ENCODE results near the gene WASF2. TPM values are rescaled to one million over a fixed set of nuclear protein-coding genes. Genes with fewer than 3 reads are reported as not detected.

Gene WASF2
- total and polyA plus RNA-seq, 2 of the 13 experiments (the other 11 are each of a cell fraction or from before 2014, with no cell fraction given): 10.4 to 27.7 TPM

DNA sequence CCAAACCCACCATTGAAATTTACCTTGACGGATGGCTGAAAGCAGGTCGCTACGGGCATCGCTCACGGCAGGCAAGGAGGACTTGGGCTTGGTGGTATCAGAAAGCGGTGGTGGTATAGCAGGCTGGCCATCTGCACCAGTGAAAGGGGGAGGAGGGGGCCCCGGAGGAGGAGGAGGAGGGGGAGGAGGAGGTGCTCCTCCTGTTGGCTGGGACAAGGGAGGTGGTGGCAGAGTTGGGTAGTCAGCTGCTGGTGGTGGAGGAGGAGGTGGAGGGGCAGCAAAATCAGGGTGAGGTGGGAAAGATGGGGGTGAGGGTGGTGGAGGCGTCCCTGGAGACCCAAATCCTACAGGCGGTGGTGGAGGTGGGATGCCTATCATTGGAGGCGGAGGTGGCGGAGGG, 80.3 kb downstream of the WASF2 start:
- in situ Hi-C loops (cut with HindIII; ENCODE audit: extremely low pct_ligation_motif_present, low pct_unique_long_range_greater_than_20kb): no loop called here
- 98% methylated on average over 11 of the region's 11 CpGs for WGBS (ENCODE audit: low lambda C conversion rate)
- TF ChIP-seq PAX8 (CRISPR knock-in tag; IDR thresholded peaks at IDR 0.05; ENCODE audit: borderline replicate concordance) (no peak), SIN3B (IDR thresholded peaks at IDR 0.05; ENCODE audit: low read length) (no peak), ADNP (CRISPR knock-in tag; IDR thresholded peaks at IDR 0.05) (no peak), FOSL2 (CRISPR knock-in tag; IDR thresholded peaks at IDR 0.05) (no peak), ZNF7 (CRISPR knock-in tag; IDR thresholded peaks at IDR 0.05) (no peak), KLF9 (CRISPR knock-in tag; IDR thresholded peaks at IDR 0.05; ENCODE audit: low read depth) (no peak), ZZZ3 (CRISPR knock-in tag; IDR thresholded peaks at IDR 0.05; ENCODE audit: borderline replicate concordance) (no peak), TGIF2 (CRISPR knock-in tag; IDR thresholded peaks at IDR 0.05) (no peak), XBP1 (CRISPR knock-in tag; IDR thresholded peaks at IDR 0.05) (no peak), TCF7 (IDR thresholded peaks at IDR 0.05; ENCODE audit: low read depth) (no peak), ZBTB20 (CRISPR knock-in tag; IDR thresholded peaks at IDR 0.05; ENCODE audit: borderline replicate concordance, low read depth) (no peak)
- TF ChIP-seq, protein P1, sequence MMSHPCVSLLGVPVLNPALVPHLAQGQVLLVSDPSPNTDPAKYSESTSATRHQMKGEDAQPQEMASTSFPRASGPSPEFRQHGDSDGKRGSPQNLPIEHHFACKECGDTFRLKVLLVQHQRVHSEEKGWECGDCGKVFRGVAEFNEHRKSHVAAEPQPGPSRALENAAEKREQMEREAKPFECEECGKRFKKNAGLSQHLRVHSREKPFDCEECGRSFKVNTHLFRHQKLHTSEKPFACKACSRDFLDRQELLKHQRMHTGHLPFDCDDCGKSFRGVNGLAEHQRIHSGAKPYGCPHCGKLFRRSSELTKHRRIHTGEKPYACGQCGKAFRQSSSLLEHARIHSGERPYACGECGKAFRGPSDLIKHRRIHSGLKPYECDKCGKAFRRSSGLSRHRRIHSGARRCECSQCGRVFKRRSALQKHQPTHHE (CRISPR knock-in tag; IDR thresholded peaks at IDR 0.05; ENCODE audit: borderline replicate concordance): no peak
- TF ChIP-seq, protein P2, sequence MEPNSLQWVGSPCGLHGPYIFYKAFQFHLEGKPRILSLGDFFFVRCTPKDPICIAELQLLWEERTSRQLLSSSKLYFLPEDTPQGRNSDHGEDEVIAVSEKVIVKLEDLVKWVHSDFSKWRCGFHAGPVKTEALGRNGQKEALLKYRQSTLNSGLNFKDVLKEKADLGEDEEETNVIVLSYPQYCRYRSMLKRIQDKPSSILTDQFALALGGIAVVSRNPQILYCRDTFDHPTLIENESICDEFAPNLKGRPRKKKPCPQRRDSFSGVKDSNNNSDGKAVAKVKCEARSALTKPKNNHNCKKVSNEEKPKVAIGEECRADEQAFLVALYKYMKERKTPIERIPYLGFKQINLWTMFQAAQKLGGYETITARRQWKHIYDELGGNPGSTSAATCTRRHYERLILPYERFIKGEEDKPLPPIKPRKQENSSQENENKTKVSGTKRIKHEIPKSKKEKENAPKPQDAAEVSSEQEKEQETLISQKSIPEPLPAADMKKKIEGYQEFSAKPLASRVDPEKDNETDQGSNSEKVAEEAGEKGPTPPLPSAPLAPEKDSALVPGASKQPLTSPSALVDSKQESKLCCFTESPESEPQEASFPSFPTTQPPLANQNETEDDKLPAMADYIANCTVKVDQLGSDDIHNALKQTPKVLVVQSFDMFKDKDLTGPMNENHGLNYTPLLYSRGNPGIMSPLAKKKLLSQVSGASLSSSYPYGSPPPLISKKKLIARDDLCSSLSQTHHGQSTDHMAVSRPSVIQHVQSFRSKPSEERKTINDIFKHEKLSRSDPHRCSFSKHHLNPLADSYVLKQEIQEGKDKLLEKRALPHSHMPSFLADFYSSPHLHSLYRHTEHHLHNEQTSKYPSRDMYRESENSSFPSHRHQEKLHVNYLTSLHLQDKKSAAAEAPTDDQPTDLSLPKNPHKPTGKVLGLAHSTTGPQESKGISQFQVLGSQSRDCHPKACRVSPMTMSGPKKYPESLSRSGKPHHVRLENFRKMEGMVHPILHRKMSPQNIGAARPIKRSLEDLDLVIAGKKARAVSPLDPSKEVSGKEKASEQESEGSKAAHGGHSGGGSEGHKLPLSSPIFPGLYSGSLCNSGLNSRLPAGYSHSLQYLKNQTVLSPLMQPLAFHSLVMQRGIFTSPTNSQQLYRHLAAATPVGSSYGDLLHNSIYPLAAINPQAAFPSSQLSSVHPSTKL (CRISPR knock-in tag; IDR thresholded peaks at IDR 0.05): no peak
- TF ChIP-seq, protein P3, sequence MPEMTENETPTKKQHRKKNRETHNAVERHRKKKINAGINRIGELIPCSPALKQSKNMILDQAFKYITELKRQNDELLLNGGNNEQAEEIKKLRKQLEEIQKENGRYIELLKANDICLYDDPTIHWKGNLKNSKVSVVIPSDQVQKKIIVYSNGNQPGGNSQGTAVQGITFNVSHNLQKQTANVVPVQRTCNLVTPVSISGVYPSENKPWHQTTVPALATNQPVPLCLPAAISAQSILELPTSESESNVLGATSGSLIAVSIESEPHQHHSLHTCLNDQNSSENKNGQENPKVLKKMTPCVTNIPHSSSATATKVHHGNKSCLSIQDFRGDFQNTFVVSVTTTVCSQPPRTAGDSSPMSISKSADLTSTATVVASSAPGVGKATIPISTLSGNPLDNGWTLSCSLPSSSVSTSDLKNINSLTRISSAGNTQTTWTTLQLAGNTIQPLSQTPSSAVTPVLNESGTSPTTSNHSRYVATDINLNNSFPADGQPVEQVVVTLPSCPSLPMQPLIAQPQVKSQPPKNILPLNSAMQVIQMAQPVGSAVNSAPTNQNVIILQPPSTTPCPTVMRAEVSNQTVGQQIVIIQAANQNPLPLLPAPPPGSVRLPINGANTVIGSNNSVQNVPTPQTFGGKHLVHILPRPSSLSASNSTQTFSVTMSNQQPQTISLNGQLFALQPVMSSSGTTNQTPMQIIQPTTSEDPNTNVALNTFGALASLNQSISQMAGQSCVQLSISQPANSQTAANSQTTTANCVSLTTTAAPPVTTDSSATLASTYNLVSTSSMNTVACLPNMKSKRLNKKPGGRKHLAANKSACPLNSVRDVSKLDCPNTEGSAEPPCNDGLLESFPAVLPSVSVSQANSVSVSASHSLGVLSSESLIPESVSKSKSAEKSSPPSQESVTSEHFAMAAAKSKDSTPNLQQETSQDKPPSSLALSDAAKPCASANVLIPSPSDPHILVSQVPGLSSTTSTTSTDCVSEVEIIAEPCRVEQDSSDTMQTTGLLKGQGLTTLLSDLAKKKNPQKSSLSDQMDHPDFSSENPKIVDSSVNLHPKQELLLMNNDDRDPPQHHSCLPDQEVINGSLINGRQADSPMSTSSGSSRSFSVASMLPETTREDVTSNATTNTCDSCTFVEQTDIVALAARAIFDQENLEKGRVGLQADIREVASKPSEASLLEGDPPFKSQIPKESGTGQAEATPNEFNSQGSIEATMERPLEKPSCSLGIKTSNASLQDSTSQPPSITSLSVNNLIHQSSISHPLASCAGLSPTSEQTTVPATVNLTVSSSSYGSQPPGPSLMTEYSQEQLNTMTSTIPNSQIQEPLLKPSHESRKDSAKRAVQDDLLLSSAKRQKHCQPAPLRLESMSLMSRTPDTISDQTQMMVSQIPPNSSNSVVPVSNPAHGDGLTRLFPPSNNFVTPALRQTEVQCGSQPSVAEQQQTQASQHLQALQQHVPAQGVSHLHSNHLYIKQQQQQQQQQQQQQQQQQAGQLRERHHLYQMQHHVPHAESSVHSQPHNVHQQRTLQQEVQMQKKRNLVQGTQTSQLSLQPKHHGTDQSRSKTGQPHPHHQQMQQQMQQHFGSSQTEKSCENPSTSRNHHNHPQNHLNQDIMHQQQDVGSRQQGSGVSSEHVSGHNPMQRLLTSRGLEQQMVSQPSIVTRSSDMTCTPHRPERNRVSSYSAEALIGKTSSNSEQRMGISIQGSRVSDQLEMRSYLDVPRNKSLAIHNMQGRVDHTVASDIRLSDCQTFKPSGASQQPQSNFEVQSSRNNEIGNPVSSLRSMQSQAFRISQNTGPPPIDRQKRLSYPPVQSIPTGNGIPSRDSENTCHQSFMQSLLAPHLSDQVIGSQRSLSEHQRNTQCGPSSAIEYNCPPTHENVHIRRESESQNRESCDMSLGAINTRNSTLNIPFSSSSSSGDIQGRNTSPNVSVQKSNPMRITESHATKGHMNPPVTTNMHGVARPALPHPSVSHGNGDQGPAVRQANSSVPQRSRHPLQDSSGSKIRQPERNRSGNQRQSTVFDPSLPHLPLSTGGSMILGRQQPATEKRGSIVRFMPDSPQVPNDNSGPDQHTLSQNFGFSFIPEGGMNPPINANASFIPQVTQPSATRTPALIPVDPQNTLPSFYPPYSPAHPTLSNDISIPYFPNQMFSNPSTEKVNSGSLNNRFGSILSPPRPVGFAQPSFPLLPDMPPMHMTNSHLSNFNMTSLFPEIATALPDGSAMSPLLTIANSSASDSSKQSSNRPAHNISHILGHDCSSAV (CRISPR knock-in tag; IDR thresholded peaks at IDR 0.05; ENCODE audit: borderline replicate concordance): no peak

More for the DNA sequence above, 80.3 kb downstream of the WASF2 start:
- FAIRE-seq: no peak
- Histone ChIP-seq H3K4me2 (ENCODE audit: low read depth, low read length) (no peak overlapping the region), H3K27me3 (ENCODE audit: control insufficient read depth in 1 of 2, insufficient read depth in 2 of 2, low read length in 2 of 2) (no peaks in the 10 kb centered on the region), H3K27ac (ENCODE audit: extremely low read length, insufficient read depth, low read length) (no peak overlapping the region), H3K36me3 (replicated peaks in 1 of 2; ENCODE audit: control insufficient read depth in 1 of 2, insufficient read depth in 2 of 2, low read length in 2 of 2) (peaks cover 30 to 67% of the 10 kb centered on the region in 2 experiments), H3K4me3 (replicated peaks in 1 of 3; ENCODE audit: insufficient read depth in 1 of 3, low read depth in 2 of 3, low read length in 3 of 3) (no peak overlapping the region), H3K9me3 (ENCODE audit: low read length) (no peaks in the 10 kb centered on the region), H3K79me2 (ENCODE audit: insufficient read depth, low read length) (no peaks in the 10 kb centered on the region), H3K9ac (ENCODE audit: insufficient read depth, low read depth, low read length) (no peak overlapping the region), H2AFZ (ENCODE audit: low read length) (no peak overlapping the region), H4K20me1 (ENCODE audit: insufficient read depth, low read length) (no peaks in the 10 kb centered on the region), H3K4me1 (ENCODE audit: insufficient read depth, low read length) (no peaks in the 10 kb centered on the region)
- POLR2A ChIA-PET: no interaction called here
- intact Hi-C loops (cut with micrococcal nuclease; ENCODE audit: unreplicated experiment): no loop called here
- CTCF ChIA-PET (ENCODE audit: low intra/inter-chr PET ratio, low total read pairs): no interaction called here
- no peak for DNase-seq (ENCODE audit: low spot score)
- no peak for ATAC-seq
- BruUV-seq (replicated peaks): no TSS peak
